Activated CD8-positive, alpha-beta T cell treated with anti-CD3 and anti-CD28 coated beads for 36 hours (primary cell): Measurements from ENCODE around the gene CPN2. TPM values are rescaled to one million over a fixed set of nuclear protein-coding genes. Genes with fewer than 3 reads are reported as not detected.

Source experiments
- ATAC-seq: fragments of 200-7000 bp; cut with Tn5 transposase; one replicate; pipeline ENCODE4 v1.10.0; 2021; ENCODE audit warnings: mild to moderate bottlenecking, moderate library complexity
- CTCF ChIA-PET: fragments of 350-600 bp; sonication (Branson Sonifier 250); formaldehyde crosslinking; loops from one replicate; lab custom pipeline; 2021; ENCODE audit warnings: antibody characterized with exemption; lab: Charles Lee
- POLR2A ChIA-PET: fragments of 350-600 bp; sonication (Branson Sonifier 250); formaldehyde crosslinking; loops from one replicate; lab custom pipeline; 2021; ENCODE audit warnings: antibody characterized with exemption; lab: Charles Lee
- DNase-seq: peaks from one replicate; pipeline ENCODE4 v3.0.0-alpha.2; 2020
- H3K27ac Mint-ChIP-seq: one replicate; pipeline ENCODE4 v1.8.0; 2021; ENCODE audit warnings: mild to moderate bottlenecking, mixed read lengths
- H3K27me3 Mint-ChIP-seq: one replicate; pipeline ENCODE4 v1.8.0; 2021; ENCODE audit warnings: mixed read lengths
- H3K36me3 Mint-ChIP-seq: one replicate; pipeline ENCODE4 v1.8.0; 2021; ENCODE audit warnings: low read depth, mixed read lengths
- H3K4me1 Mint-ChIP-seq: one replicate; pipeline ENCODE4 v1.8.0; 2021; ENCODE audit warnings: low read depth, mixed read lengths
- H3K4me3 Mint-ChIP-seq: one replicate; pipeline ENCODE4 v1.8.0; 2021; ENCODE audit warnings: mild to moderate bottlenecking, moderate library complexity, mixed read lengths
- H3K9me3 Mint-ChIP-seq: one replicate; pipeline ENCODE4 v1.8.0; 2021; ENCODE audit warnings: mixed read lengths
- CTCF ChIP-seq: fragments of 200-600 bp; IDR thresholded peaks from one replicate; pipeline ENCODE4 v1.8.0; 2022; ENCODE audit warnings: antibody characterized with exemption, mild to moderate bottlenecking
- intact Hi-C: fragments of 100-400 bp; cut with micrococcal nuclease; formaldehyde crosslinking; loops from one replicate; pipeline ENCODE4 v1.10.0; 2022
- total RNA-seq, 2 experiments: library from RNA; stranded (reverse); gene quantifications; one replicate each; pipeline ENCODE4 v1.2.3, GENCODE V29; 2021

CPN2 gene
- total RNA-seq, 2 experiments from 2014 or later, result not detected

DNA sequence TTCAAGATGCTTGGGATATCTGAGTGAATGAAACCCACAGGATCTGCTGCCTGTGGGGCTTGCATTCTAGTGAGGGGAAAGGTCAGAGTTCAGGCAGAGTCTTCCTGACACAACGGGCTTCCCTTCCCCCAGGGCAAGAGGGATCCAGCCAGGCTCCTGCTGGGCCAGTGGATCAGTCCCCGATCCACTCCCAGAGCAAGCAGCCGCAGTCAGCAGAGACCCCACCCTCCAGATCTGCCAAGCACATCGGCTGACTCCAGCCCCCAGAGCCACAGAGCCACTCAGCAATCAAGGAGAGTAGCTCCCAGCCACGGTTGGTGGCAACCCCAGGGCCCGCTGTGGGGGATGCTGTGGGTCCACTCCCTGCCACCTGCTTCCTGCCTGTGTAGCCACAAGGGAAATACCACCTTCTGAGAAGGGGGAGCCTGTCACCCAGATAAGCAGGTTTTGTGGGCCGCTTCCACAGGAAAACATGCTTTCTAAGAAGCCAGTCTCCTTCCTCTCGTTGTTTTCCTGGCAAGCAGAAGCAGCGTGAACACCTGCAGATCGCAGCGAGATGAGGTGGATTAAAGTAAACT lies 44.9 kb downstream of the CPN2 start:
- Mint-ChIP-seq H3K27me3 (peaks cover 18% of the 10 kb centered on the region), H3K4me1 (peaks cover 35% of the 10 kb centered on the region), H3K36me3 (peaks cover 1% of the 10 kb centered on the region), H3K27ac (peak overlapping the region; percentile 87), H3K4me3 (peak overlapping the region; percentile 30), H3K9me3 (peaks cover 2% of the 10 kb centered on the region)
- ATAC-seq (peak; percentile 67), DNase-seq (peak; percentile 84)
- ChIA-PET POLR2A (interaction anchor here (1.1 to 1.4 kb wide), 2 partner anchors 11 to 51 kb away, joined by 3 read pairs; no protein-coding TSS in a partner anchor), CTCF (interaction anchor here (4.5 kb wide), 1 partner anchor 10 kb away, joined by 49 read pairs; no protein-coding TSS in a partner anchor)
- intact Hi-C loops, result loop anchor here (5.0 kb wide), 1 partner anchor 169 kb away; the partner anchor contains the start of gene HES1
- no peak for TF ChIP-seq CTCF

GRCh38 chr3:194305356-194306108 lies 45.6 kb downstream of the CPN2 start:
- POLR2A ChIA-PET, result interaction anchor here (1.1 kb wide), 1 partner anchor 12 kb away, joined by 3 read pairs; no protein-coding TSS in a partner anchor
- intact Hi-C loops, result loop anchor here (5.0 kb wide), 1 partner anchor 168 kb away; the partner anchor contains the start of gene HES1
- H3K4me3 Mint-ChIP-seq, result no peak overlapping the region

GRCh38 chr3:194304186-194304917 lies 46.8 kb downstream of the CPN2 start:
- peaks cover 1% of the 10 kb centered on the region for H3K36me3 Mint-ChIP-seq
- peaks cover 10% of the 10 kb centered on the region for H3K27me3 Mint-ChIP-seq
- DNase-seq (no peak), ATAC-seq (no peak)
- H3K27ac Mint-ChIP-seq, result no peak overlapping the region
- no peak overlapping the region for H3K4me3 Mint-ChIP-seq
- H3K9me3 Mint-ChIP-seq, result peaks cover 2% of the 10 kb centered on the region
- ChIA-PET POLR2A (no interaction called here), CTCF (interaction anchor here (1.1 to 4.5 kb wide), 3 partner anchors 9 to 40 kb away, joined by 4 to 49 read pairs (median 4); no protein-coding TSS in a partner anchor)
- peaks cover 40% of the 10 kb centered on the region for H3K4me1 Mint-ChIP-seq
- TF ChIP-seq CTCF, result no peak
- intact Hi-C loops, result no loop called here

More at GRCh38 chr3:194305356-194306108, 45.6 kb downstream of the CPN2 start:
- Mint-ChIP-seq H3K27ac (peak overlapping the region; percentile 40), H3K4me1 (peaks cover 35% of the 10 kb centered on the region), H3K36me3 (peaks cover 1% of the 10 kb centered on the region), H3K9me3 (peaks cover 2% of the 10 kb centered on the region), H3K27me3 (peaks cover 15% of the 10 kb centered on the region)
- ATAC-seq (no peak), DNase-seq (no peak)
- CTCF ChIA-PET, result interaction anchor here (4.5 kb wide), 1 partner anchor 11 kb away, joined by 49 read pairs; no protein-coding TSS in a partner anchor
- no peak for TF ChIP-seq CTCF

DNA sequence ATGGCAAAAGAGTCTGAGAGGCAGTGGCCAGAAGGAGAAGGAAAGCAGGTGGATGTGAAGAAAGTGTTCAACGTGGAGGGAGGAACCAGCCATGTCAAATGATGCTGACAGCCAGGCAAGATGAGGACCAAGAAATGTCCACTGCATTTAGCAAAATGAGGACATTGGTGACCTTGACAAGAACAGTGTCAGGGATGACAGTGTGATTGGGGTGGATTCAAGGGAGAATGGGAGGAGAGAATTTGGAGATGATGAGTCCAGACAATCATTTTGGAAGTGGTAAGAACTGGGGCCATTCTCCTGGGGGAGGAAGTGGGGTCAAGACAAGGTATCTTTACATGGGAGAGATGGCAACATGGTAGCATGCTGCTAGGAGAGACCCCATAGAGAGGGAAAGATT lies 47.4 kb downstream of the CPN2 start:
- peaks cover 1% of the 10 kb centered on the region for H3K36me3 Mint-ChIP-seq
- POLR2A ChIA-PET, result no interaction called here
- peaks cover 7% of the 10 kb centered on the region for H3K27me3 Mint-ChIP-seq
- no peak overlapping the region for H3K27ac Mint-ChIP-seq
- DNase-seq, result no peak
- CTCF ChIA-PET, result interaction anchor here (1.1 to 4.5 kb wide), 3 partner anchors 10 to 40 kb away, joined by 4 to 49 read pairs (median 4); no protein-coding TSS in a partner anchor
- no peak for TF ChIP-seq CTCF
- H3K9me3 Mint-ChIP-seq, result peaks cover 2% of the 10 kb centered on the region
- H3K4me1 Mint-ChIP-seq, result peaks cover 35% of the 10 kb centered on the region
- H3K4me3 Mint-ChIP-seq, result no peak overlapping the region
- no peak for ATAC-seq
- intact Hi-C loops, result no loop called here
